Retinal pigment epithelial cell (primary cell): ENCODE measurements around the gene RGSL1.

Experiments used
- DNase-seq: peaks from one replicate; pipeline ENCODE4 v3.0.0-alpha.2; 2010; ENCODE audit warnings: low read depth
- H3K4me3 ChIP-seq: 2 replicates; pipeline ENCODE4 v1.5.1; 2011; ENCODE audit warnings: mild to moderate bottlenecking, low read length, control low read depth, moderate library complexity
- CTCF ChIP-seq: conservative IDR thresholded peaks from 2 replicates; pipeline ENCODE4 v1.5.1; 2011; ENCODE audit warnings: low read depth, low read length, control low read depth, inconsistent platforms

Gene RGSL1

GRCh38 chr1:182450087-182450486 lies at the start of gene RGSL1:
Gene RGSL1 (plus strand): TSS chr1:182450146. CDS start chr1:182450166, 20 bp downstream.
- H3K4me3 ChIP-seq = no peak within 1 kb of the TSS
- DNase-seq = no peak
- no peak for TF ChIP-seq CTCF

GRCh38 chr1:182400567-182400966 lies 49.4 kb upstream of the RGSL1 start, which contains the start of gene TEDDM1:
Gene TEDDM1 (minus strand): TSS chr1:182400667. CDS start chr1:182400485, 182 bp downstream.
- no peak for TF ChIP-seq CTCF
- no peak for DNase-seq
- H3K4me3 ChIP-seq = no peak within 1 kb of the TSS

- no peak for DNase-seq
- no peak overlapping the region for H3K4me3 ChIP-seq
- TF ChIP-seq CTCF = peak; percentile 19
These were observed 45.2 kb upstream of the RGSL1 start for GRCh38 chr1:182404781-182405180.

GRCh38 chr1:182405578-182405977 lies 44.4 kb upstream of the RGSL1 start:
- H3K4me3 ChIP-seq = no peak overlapping the region
- no peak for TF ChIP-seq CTCF
- no peak for DNase-seq

GRCh38 chr1:182406012-182406411 lies 43.9 kb upstream of the RGSL1 start:
- no peak for TF ChIP-seq CTCF
- no peak overlapping the region for H3K4me3 ChIP-seq
- no peak for DNase-seq

GRCh38 chr1:182407724-182408123 lies 42.2 kb upstream of the RGSL1 start:
- DNase-seq = no peak
- H3K4me3 ChIP-seq = no peak overlapping the region
- no peak for TF ChIP-seq CTCF

- DNase-seq = no peak
- H3K4me3 ChIP-seq = no peak overlapping the region
- TF ChIP-seq CTCF = no peak
These were observed 41.4 kb upstream of the RGSL1 start for GRCh38 chr1:182408435-182409075.
